T-helper 1 cell (primary cell): Measurements from ENCODE around the gene DCAF6.

Experiments
- DNase-seq, 5 donors: peaks; one replicate each; pipeline ENCODE4 v3.0.0-alpha.2; 2012 to 2020

Gene DCAF6

GRCh38 chr1:168087696-168088095 lies 151.2 kb downstream of the DCAF6 start:
- DNase-seq, result no peak

- no peak for DNase-seq
Measured at GRCh38 chr1:168088511-168089325, 152.2 kb downstream of the DCAF6 start.

DNA sequence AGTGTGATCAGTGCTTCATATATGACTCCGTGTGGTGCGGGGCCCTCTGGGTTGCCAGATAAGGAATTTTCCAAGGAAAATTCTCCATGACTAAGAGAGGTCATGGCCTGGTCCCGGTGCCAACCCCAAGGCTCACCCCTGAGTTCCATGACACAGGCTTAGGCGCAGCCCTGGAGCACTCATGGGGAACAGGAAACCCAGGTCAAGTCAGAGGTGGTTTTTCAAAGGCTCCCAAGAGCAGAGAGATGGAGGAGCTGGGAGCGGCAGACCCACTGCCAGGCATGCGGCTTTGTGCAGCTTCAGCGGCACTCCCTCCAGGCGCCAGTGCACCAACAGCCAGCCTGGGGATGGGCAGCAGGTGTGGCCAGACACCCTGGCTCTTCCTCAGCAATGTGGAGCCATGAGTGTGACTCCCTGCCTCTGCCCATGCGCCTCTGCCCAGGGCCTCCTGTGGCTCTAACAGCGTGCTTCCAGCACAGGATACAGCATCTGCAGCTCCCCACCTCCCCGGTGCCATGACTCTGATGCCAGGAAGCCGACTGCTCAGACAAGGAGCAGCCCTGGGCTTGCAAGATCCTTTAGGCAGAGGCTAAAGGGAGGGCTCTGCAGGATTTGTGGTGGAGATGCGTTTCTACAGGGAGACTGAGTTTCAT lies 153.0 kb downstream of the DCAF6 start:
- DNase-seq, result no peak

DNA sequence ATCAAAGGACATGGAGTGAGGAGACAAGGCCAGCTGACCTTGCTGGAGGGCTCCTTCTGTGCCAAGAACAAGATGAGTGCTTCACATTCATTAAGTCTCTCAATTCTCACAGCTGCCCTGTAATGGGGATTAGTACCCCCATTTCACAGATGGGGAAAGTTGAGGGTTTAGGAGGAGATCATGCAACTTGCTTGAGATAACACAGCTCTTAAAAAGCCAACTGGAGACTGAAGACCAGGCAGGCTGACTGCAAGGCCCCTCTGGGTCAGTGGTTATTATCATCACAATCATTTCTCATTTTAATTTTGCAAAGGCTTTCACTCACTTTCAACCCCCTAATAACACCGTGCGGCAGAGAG lies 153.5 kb downstream of the DCAF6 start:
- no peak for DNase-seq

GRCh38 chr1:168090395-168090794 lies 153.9 kb downstream of the DCAF6 start:
- DNase-seq, result no peak

DNA sequence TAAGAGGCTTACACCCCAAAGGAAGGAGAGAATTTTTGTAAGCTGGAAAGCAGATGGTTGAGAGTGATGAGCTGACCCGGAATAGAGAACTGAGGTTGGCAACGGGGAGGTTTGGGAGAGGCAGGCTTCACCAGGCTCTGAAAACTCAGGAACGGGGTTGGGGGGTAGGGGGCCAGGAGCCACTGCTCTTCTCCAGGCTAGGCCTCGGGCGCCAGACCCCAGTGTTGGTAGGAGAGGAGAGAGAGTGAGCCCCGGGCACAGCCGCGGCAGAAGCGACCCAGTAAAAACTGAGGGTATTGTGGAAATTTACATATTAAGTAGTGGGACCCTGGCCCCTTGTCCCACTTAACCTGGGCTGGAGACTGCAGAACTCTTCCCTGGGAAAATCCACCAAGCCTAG lies 154.6 kb downstream of the DCAF6 start:
- no peak for DNase-seq

GRCh38 chr1:168091720-168092550 lies 155.5 kb downstream of the DCAF6 start:
- no peak for DNase-seq

GRCh38 chr1:168092566-168093355 lies 156.3 kb downstream of the DCAF6 start:
- no peak for DNase-seq

DNA sequence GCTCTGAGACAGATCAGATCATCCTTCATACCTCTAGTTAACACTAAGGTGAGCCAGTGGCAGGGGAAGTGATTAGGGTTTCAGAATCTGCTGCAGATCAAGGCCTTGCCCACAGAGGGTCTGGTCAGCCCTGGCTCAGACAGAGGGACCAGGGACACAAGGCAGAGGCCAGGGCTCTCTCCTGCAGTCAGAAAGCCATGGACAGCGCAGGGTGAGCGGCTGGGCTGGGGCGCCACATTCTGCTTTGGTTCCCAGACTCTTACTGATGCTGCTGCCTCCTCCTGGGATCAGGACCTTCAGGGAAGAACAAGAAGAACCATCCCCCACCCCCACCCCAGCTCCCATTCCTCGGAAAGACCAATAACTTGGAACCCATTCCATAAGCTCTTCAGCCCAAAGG lies 157.1 kb downstream of the DCAF6 start:
- DNase-seq, result no peak

- no peak for DNase-seq
Measured at GRCh38 chr1:168095476-168095875, 159.0 kb downstream of the DCAF6 start.

- DNase-seq, result no peak
Measured at GRCh38 chr1:168096296-168097165, 160.0 kb downstream of the DCAF6 start.

- DNase-seq, result no peak
Measured at GRCh38 chr1:168097921-168098528, 161.5 kb downstream of the DCAF6 start.

DNA sequence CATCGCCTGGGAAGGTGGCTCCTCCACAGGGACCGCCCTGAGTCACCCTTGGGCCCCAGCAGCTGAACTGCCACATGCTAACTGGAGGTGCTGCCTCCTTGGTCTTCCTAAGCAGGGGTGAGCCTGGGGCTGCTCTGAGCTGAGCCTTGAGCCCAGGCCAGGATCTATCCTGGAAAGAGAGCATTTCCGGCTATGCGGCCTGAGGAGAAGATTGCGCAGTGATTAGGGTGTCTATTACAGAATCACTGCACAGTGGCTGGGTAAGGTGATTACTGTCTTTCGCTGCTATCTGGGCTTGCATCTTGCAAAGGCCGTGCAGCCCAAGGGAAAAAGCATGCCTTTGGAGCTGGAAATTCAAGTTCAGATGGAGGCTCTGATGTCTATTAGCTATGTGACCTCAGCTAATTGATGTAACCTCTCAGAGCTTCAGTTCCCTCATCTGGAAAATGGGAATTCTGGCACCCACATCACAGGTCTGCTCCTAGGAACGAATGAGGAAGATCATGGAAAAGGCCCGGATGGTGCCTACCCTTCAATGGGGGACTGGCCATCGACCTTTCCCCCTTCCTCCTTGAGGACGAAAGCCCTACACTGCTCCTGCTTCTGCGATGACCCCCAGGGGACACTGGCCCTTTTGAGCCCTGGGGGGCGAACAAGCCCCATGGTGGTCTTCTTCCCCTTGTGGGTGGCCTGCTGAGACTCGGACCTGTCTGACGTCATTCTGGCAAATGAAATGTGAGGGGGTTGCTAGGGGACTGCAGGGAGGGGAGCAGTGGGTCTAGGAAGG lies 162.2 kb downstream of the DCAF6 start:
- DNase-seq, result no peak

GRCh38 chr1:168099337-168099801 lies 162.9 kb downstream of the DCAF6 start:
- no peak for DNase-seq

DNA sequence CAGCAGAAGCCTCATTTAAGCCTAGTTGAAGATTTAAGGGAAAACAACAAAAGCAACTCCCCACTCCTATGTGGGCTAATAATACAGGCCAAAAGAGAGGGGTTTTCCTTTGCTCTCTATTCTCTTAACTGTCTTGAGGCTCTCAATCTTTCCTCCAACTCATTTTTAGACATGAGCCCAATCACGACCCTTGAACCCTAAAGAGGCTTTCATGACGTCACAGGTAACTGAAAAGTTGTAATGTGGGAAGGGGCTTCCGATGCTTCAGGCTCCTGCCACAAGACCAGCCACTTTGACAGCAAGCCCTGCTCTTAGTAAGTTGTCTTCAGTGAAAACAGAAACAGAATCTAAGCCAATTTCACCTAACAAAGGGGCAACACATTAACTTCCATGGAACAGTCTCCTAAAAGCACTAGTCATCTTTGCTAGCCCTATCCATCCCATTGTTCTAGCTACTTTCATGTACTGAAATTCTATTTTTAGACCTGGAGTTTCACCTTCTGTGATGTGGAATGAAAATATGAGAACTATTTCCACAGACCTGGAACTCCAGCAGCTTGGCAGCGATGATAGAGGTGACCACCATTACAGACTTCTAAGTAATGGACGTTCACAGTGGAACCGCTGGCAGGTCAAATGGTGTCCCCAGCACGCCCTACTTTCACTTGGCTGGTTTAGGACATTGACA lies 164.0 kb downstream of the DCAF6 start:
- no peak for DNase-seq

DNA sequence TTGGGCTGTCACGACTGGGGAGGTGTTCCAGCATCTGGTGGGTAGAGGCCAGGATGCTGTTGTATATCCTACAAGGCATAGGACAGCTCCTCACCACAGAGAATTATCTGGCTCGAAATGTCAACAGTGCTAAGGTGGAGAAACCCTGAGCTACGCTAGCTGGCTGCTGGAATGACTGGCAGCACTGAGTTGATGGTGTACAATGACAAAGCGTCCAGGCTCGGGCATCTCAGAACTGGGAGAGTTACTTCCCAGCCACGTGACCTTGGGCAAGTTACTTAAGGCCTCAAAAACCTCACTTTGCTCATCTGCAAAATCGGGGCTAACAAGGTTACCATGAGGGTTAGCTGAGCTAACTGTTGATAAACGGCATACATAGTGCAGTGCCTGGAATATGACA lies 164.9 kb downstream of the DCAF6 start:
- no peak for DNase-seq

GRCh38 chr1:168102487-168102886 lies 166.0 kb downstream of the DCAF6 start:
- DNase-seq, result no peak

- DNase-seq, result no peak
Measured at GRCh38 chr1:168104535-168104934, 168.1 kb downstream of the DCAF6 start.

DNA sequence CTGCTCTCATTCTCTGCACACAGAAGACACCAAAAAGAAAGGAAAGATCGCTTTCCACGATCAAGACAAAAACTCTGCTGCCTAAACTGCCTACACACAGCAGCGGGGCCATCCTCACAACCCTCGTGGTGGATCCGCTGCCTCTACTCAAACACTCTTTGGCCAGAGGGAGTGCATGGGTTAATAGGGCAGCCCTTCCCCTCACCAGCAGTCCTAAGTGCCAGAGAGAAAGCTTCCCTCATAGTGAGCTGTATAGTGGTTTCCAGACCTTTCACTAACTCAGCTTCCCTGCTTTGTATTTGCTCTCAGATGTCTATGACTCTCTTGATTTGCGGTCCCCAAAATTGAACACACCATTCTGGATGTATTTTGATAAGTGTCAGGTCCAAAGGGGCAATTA lies 169.4 kb downstream of the DCAF6 start:
- DNase-seq, result no peak

DNA sequence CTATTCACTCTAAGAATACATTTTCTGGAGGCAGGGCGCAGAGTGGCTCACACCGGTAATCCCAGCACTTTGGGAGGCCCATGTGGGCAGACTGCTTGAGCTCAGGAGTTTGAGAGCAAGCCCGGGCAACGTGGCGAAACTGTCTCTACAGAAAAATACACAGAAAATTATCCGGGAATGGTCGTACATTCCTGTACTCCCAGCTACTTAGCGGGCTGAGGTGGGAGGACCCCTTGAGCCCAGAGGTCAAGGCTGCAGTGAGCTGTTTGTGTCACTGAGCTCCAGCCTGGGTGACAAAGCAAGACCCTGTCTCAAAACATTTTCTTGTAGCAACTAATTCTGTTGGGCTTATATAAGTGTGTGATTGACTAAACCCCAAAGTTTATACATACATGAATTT lies 169.8 kb downstream of the DCAF6 start:
- no peak for DNase-seq
